ENCODE measurements around the gene PNPLA2.

DNA sequence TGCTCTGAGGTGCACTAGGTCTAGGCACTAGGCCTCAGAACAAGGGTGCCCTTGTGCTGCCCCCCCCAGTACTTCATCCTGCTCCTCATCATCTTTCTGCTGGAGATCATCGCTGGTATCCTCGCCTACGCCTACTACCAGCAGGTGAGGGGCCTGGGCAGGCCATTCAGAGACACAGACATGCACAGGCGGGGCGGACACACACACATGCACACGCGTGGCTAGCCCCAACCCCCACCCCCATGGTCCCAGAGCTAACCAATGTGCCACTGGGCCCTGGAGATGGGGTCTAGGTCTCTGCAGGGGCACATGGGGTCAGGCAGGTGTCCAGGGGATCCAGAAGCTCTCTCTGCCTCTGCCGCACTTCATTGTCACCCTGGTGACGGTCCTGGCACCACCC lies 18.0 kb downstream of the PNPLA2 start:
- TF ChIP-seq EZH2 (IDR thresholded peaks at IDR 0.05) (no peak), POLR2AphosphoS5 (IDR thresholded peaks at IDR 0.05; ENCODE audit: borderline replicate concordance, low read depth, low read length) (no peak), FOXP2 (optimal IDR thresholded peaks at IDR 0.05; ENCODE audit: control extremely low read depth, extremely low read length, insufficient read depth) (no peak)
